HFFc6 (cell line): ENCODE results near the gene SLC19A2. TPM values are rescaled to one million over a fixed set of nuclear protein-coding genes. Genes with fewer than 3 reads are reported as not detected.

Source experiments
- DNase-seq: peaks from one replicate; pipeline ENCODE4 v3.0.0-alpha.2; 2018
- H3K27ac Mint-ChIP-seq: 2 replicates; pipeline ENCODE4 v1.8.0; 2020; ENCODE audit warnings: mild to moderate bottlenecking, mixed read lengths
- H3K27me3 Mint-ChIP-seq: 2 replicates; pipeline ENCODE4 v1.8.0; 2021; ENCODE audit warnings: mild to moderate bottlenecking, moderate library complexity, mixed read lengths; ENCODE audit not compliant: insufficient read depth
- H3K36me3 Mint-ChIP-seq: 2 replicates; pipeline ENCODE4 v1.8.0; 2021; ENCODE audit warnings: low read depth, mixed read lengths
- H3K4me1 Mint-ChIP-seq: 2 replicates; pipeline ENCODE4 v1.8.0; 2020; ENCODE audit warnings: low read depth, mixed read lengths
- H3K4me3 Mint-ChIP-seq: 2 replicates; pipeline ENCODE4 v1.8.0; 2020; ENCODE audit warnings: mild to moderate bottlenecking, moderate library complexity, mixed read lengths
- H3K9me3 Mint-ChIP-seq: 2 replicates; pipeline ENCODE4 v1.8.0; 2020; ENCODE audit warnings: mild to moderate bottlenecking, mixed read lengths
- CTCF ChIP-seq: fragments of 200-600 bp; sonication (generic); IDR thresholded peaks from 2 replicates; pipeline ENCODE4 v1.5.0; 2021; ENCODE audit warnings: antibody characterized with exemption, mild to moderate bottlenecking
- total RNA-seq, 6 experiments: library from RNA; stranded (reverse); fragmentation: NEBNext Ultra II Directional; extraction: Animal tissue kit (Norgen Biotek cat#: 25700); gene quantifications; 2 replicates in 1 of 6; 3 replicates in 5 of 6; pipeline ENCODE4 v1.2.3, GENCODE V29; 2021

Gene SLC19A2
- total RNA-seq, 6 experiments from 2014 or later: 2.3 to 3.2 (median 2.8) TPM

GRCh38 chr1:169513208-169513607 lies 27.5 kb upstream of the SLC19A2 start:
- Mint-ChIP-seq H3K36me3 (no peaks in the 10 kb centered on the region), H3K27me3 (no peaks in the 10 kb centered on the region; the same call in 1 of the 2 replicates), H3K27ac (no peak overlapping the region), H3K4me3 (no peak overlapping the region), H3K4me1 (peaks cover 24% of the 10 kb centered on the region), H3K9me3 (no peaks in the 10 kb centered on the region)
- DNase-seq: no peak
- TF ChIP-seq CTCF: no peak

- Mint-ChIP-seq H3K9me3 (no peaks in the 10 kb centered on the region), H3K27me3 (no peaks in the 10 kb centered on the region; the same call in 1 of the 2 replicates), H3K36me3 (no peaks in the 10 kb centered on the region), H3K4me3 (no peak overlapping the region), H3K27ac (peak overlapping the region; percentile 21; the same call in 1 of the 2 replicates), H3K4me1 (peaks cover 26% of the 10 kb centered on the region)
- TF ChIP-seq CTCF: no peak
- DNase-seq: peak; percentile 73
Observed at GRCh38 chr1:169511316-169512005, 25.7 kb upstream of the SLC19A2 start.

- no peak for TF ChIP-seq CTCF
- no peak for DNase-seq
- no peaks in the 10 kb centered on the region for H3K9me3 Mint-ChIP-seq
- no peaks in the 10 kb centered on the region for H3K36me3 Mint-ChIP-seq
- H3K27ac Mint-ChIP-seq: no peak overlapping the region
- H3K4me1 Mint-ChIP-seq: peaks cover 32% of the 10 kb centered on the region
- peaks cover 2% of the 10 kb centered on the region; the same call in 1 of the 2 replicates for H3K27me3 Mint-ChIP-seq
- H3K4me3 Mint-ChIP-seq: no peak overlapping the region
Observed at GRCh38 chr1:169510060-169510459, 24.3 kb upstream of the SLC19A2 start.

GRCh38 chr1:169509354-169509753 lies 23.6 kb upstream of the SLC19A2 start:
- no peak overlapping the region for H3K4me3 Mint-ChIP-seq
- H3K9me3 Mint-ChIP-seq: no peaks in the 10 kb centered on the region
- peaks cover 32% of the 10 kb centered on the region for H3K4me1 Mint-ChIP-seq
- no peaks in the 10 kb centered on the region for H3K36me3 Mint-ChIP-seq
- no peak for TF ChIP-seq CTCF
- H3K27ac Mint-ChIP-seq: no peak overlapping the region
- H3K27me3 Mint-ChIP-seq: peaks cover 2% of the 10 kb centered on the region; the same call in 1 of the 2 replicates
- DNase-seq: no peak

GRCh38 chr1:169508432-169509338 lies 22.9 kb upstream of the SLC19A2 start:
- Mint-ChIP-seq H3K4me3 (no peak overlapping the region), H3K9me3 (no peaks in the 10 kb centered on the region)

More at GRCh38 chr1:169508432-169509338, 22.9 kb upstream of the SLC19A2 start:
- peaks cover 2% of the 10 kb centered on the region; the same call in 1 of the 2 replicates for H3K27me3 Mint-ChIP-seq
- TF ChIP-seq CTCF: no peak
- no peak for DNase-seq
- no peaks in the 10 kb centered on the region for H3K36me3 Mint-ChIP-seq
- H3K27ac Mint-ChIP-seq: no peak overlapping the region
- peaks cover 32% of the 10 kb centered on the region for H3K4me1 Mint-ChIP-seq
